IPS-NIHi7 (cell line): ENCODE results near the gene SKA2.
A peak's percentile ranks its signal among the peaks of the same experiment; 100 is the strongest.
"Not testable (repeated sequence)": the region's sequence is repeated elsewhere in the genome, so short reads cannot be mapped to it uniquely, and the experiment has no call there.

Experiments used
- DNase-seq: peaks from one replicate; pipeline ENCODE4 v3.0.0; 2012; ENCODE audit warnings: mixed read lengths; ENCODE audit errors: extremely low spot score

Gene SKA2

GRCh38 chr17:59154721-59155438 is at the start of gene SKA2:
Gene SKA2, minus strand, starts transcription at chr17:59155186. Its CDS starts 23 bp downstream, at chr17:59155163.
- peak; percentile 88 for DNase-seq

GRCh38 chr17:59202320-59202719 is 47.3 kb upstream of the SKA2 start:
- no peak for DNase-seq

GRCh38 chr17:59199398-59199797 is 44.4 kb upstream of the SKA2 start:
- DNase-seq, result no peak

GRCh38 chr17:59193336-59193862 is 38.4 kb upstream of the SKA2 start:
- DNase-seq, result no peak

- DNase-seq, result no peak
These were observed 35.8 kb upstream of the SKA2 start for GRCh38 chr17:59190806-59191205.

- DNase-seq, result no peak
These were observed 31.9 kb upstream of the SKA2 start for GRCh38 chr17:59186850-59187249.

- DNase-seq, result no peak
These were observed 31.0 kb upstream of the SKA2 start for GRCh38 chr17:59185997-59186396.

- no peak for DNase-seq
These were observed 26.5 kb upstream of the SKA2 start for GRCh38 chr17:59181481-59181880.

GRCh38 chr17:59180626-59181025 is 25.6 kb upstream of the SKA2 start:
- DNase-seq, result no peak

GRCh38 chr17:59179601-59180000 is 24.6 kb upstream of the SKA2 start:
- not testable (repeated sequence) for DNase-seq

- DNase-seq, result no peak
These were observed 23.4 kb upstream of the SKA2 start for GRCh38 chr17:59178266-59178985.

- DNase-seq, result no peak
These were observed 20.1 kb upstream of the SKA2 start for GRCh38 chr17:59175076-59175475.

- no peak for DNase-seq
These were observed 19.7 kb upstream of the SKA2 start for GRCh38 chr17:59174671-59175070.

GRCh38 chr17:59172436-59173004 is 17.5 kb upstream of the SKA2 start:
- DNase-seq, result no peak

- no peak for DNase-seq
These were observed 12.6 kb upstream of the SKA2 start for GRCh38 chr17:59167571-59168001.

- peak; percentile 53 for DNase-seq
These were observed 11.0 kb upstream of the SKA2 start for GRCh38 chr17:59165933-59166342.

GRCh38 chr17:59161477-59161876 is 6.5 kb upstream of the SKA2 start:
- no peak for DNase-seq

GRCh38 chr17:59160157-59161025 is 5.4 kb upstream of the SKA2 start:
- no peak for DNase-seq

GRCh38 chr17:59155439-59156177 is 622 bp upstream of the SKA2 start, which contains the start of gene PRR11:
Gene PRR11, plus strand, starts transcription at chr17:59155746. Its CDS starts 14,007 bp downstream, at chr17:59169753.
- peak; percentile 94 for DNase-seq

- DNase-seq, result peak; percentile 28
These were observed 680 bp downstream of the SKA2 start for GRCh38 chr17:59154292-59154720.

- DNase-seq, result no peak
These were observed 2.1 kb downstream of the SKA2 start for GRCh38 chr17:59152925-59153324.
